GM12801 (cell line): ENCODE data around the gene ELFN2.

Experiments used
- CTCF ChIP-seq: IDR thresholded peaks from one replicate; pipeline ENCODE4 v1.5.1; 2011; ENCODE audit warnings: control low read depth; ENCODE audit not compliant: insufficient read length; ENCODE audit errors: extremely low read depth

Gene ELFN2

DNA sequence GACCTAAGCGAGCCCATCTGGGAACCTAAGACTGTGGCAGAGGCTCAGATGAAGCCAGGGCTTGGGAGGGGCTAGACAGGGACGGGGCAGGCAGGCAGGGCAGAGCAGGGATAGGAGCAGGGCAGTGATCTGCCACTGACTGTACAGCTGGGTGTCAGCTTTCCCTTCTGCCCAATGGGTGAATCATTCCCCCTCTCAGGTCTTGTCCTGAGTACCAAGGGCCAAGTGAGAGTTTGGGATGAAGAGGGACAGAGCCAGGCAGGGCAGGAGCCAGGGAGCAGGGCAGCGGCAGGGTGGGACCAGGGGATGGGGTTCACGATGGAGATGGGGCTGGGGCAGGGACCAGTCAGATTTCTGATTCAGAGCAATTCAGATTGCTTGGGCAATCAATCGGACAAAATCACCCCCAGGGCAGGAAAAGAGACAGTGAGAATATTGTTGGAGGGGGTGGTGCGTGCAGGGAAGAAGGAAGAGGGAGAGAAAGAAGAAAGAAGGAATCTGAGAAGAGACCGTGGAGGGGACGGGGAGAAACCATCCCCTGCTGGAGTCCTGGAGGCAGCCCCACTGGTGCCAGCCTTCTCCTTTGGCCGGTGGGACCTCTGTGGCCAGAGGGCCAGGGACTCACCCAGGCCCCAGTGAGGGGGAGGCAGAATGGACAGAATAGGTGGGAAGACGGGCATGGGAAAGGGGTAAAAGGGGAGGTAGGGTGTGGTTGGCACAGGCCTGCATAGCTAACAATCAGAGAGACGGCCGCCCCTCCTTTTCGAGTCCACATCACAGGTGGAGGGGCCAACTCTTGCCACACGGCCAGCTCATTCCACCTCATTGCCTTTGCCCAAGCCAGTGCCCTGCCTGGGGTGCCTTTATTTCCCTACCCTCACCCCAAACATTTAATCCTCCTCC lies 97.8 kb downstream of the ELFN2 start:
- TF ChIP-seq CTCF = no peak

GRCh38 chr22:37328017-37328416 lies 99.3 kb downstream of the ELFN2 start:
- TF ChIP-seq CTCF = no peak

GRCh38 chr22:37326726-37327125 lies 100.6 kb downstream of the ELFN2 start:
- no peak for TF ChIP-seq CTCF

GRCh38 chr22:37325039-37325395 lies 102.3 kb downstream of the ELFN2 start:
- no peak for TF ChIP-seq CTCF

- TF ChIP-seq CTCF = no peak
These were observed 102.8 kb downstream of the ELFN2 start for GRCh38 chr22:37324340-37325038.

- TF ChIP-seq CTCF = no peak
These were observed 106.3 kb downstream of the ELFN2 start for GRCh38 chr22:37320726-37321677.

DNA sequence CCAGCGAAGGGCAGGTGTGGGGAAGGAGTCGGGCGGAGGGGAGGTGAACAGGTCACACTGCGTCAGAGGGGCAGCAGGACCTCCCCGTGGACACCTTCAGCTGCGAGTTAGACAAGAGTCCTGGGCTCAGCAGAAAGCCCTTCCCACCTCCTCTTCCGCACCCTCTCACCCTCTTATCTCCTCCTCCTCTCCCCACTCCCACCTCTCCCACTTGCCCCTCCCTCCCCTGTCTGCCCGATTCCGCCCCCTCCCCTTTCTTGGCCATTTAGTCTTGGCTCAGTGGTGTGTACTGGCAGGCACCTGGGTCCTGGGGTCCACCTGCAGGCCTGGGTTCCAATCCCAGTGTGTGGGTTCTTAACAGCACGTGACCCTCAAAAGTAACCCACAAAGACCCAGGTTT lies 107.8 kb downstream of the ELFN2 start:
- TF ChIP-seq CTCF = no peak
